ENCODE measurements around the gene ARHGAP24. TPM values are rescaled to one million over a fixed set of nuclear protein-coding genes. Genes with fewer than 3 reads are reported as not detected.

Gene ARHGAP24
- total RNA-seq, 2 experiments from 2014 or later: 0.30 to 0.53 TPM

DNA sequence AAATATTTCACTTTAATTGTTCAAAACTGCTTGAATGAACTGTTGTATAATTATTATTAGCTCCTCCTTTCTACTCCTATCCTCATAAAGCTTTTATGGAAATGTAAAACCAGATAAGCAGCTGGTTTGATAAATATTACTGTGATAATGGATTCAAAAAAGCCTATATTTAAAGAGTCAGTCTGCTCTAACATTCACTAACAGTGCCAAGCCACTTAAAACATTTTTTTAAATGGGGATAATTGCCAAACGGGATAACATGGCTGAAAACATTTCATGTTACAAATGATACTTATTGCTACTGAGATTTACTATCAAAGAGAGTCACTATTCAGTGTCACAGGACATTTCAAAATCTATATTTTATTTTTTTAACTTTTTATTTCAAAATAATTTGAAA is 17.4 kb downstream of the ARHGAP24 start:
- ChIA-PET POLR2A (no interaction called here), CTCF (no interaction called here)
- TF ChIP-seq, protein P1, sequence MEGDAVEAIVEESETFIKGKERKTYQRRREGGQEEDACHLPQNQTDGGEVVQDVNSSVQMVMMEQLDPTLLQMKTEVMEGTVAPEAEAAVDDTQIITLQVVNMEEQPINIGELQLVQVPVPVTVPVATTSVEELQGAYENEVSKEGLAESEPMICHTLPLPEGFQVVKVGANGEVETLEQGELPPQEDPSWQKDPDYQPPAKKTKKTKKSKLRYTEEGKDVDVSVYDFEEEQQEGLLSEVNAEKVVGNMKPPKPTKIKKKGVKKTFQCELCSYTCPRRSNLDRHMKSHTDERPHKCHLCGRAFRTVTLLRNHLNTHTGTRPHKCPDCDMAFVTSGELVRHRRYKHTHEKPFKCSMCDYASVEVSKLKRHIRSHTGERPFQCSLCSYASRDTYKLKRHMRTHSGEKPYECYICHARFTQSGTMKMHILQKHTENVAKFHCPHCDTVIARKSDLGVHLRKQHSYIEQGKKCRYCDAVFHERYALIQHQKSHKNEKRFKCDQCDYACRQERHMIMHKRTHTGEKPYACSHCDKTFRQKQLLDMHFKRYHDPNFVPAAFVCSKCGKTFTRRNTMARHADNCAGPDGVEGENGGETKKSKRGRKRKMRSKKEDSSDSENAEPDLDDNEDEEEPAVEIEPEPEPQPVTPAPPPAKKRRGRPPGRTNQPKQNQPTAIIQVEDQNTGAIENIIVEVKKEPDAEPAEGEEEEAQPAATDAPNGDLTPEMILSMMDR (IDR thresholded peaks at IDR 0.05): no peak
- no peak for ATAC-seq (ENCODE audit: poor library complexity)
- Histone ChIP-seq H3K27me3 (ENCODE audit: control insufficient read depth in 1 of 2, insufficient read depth in 2 of 2, low read length in 2 of 2) (no peaks in the 10 kb centered on the region), H3K4me3 (ENCODE audit: low read length) (no peak overlapping the region), H3K27ac (ENCODE audit: low read depth in 1 of 2, low read length in 2 of 2) (no peak overlapping the region), H3K4me1 (ENCODE audit: insufficient read depth, low read length) (no peaks in the 10 kb centered on the region), H3K9me3 (ENCODE audit: control insufficient read depth in 1 of 2, insufficient read depth in 1 of 2, low read length in 2 of 2) (peaks cover 0 to 12% of the 10 kb centered on the region in 2 experiments), H3K36me3 (ENCODE audit: insufficient read depth, low read length) (no peaks in the 10 kb centered on the region)
- intact Hi-C loops (cut with DNase I, micrococcal nuclease): no loop called here
- Mint-ChIP-seq H3K36me3 (ENCODE audit: low read depth) (no peaks in the 10 kb centered on the region), H3K4me1 (ENCODE audit: low read depth) (no peaks in the 10 kb centered on the region), H3K27me3 (no peaks in the 10 kb centered on the region), H3K27ac (no peak overlapping the region), H3K4me3 (no peak overlapping the region), H3K9me3 (peaks cover 3% of the 10 kb centered on the region)
- DNase-seq: no peak

DNA sequence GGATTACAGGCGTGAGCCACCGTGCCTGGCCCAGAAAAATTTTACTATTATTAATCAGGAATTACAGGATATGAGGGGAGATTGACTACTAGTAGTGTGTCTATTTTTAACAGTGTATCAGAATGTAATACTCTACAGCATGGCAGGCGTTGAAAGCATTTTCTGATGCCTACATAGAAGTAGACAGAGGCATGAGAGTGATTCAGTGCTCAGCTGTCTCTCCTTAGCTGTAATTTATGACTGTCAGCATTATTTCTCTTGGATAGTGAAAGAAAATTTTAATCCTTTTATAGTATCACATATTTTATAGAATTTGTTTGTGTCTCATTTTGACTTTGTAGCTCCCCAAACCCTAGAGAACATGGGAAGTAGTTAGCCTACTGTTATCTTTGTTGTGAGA is 20.7 kb downstream of the ARHGAP24 start:
- ChIA-PET POLR2A (no interaction called here), CTCF (no interaction called here)
- Histone ChIP-seq H3K27ac (ENCODE audit: low read depth in 1 of 2, low read length in 2 of 2) (no peak overlapping the region), H3K4me3 (ENCODE audit: low read length) (no peak overlapping the region), H3K4me1 (ENCODE audit: insufficient read depth, low read length) (no peaks in the 10 kb centered on the region), H3K9me3 (ENCODE audit: control insufficient read depth in 1 of 2, insufficient read depth in 1 of 2, low read length in 2 of 2) (peaks cover 0 to 12% of the 10 kb centered on the region in 2 experiments), H3K36me3 (ENCODE audit: insufficient read depth, low read length) (no peaks in the 10 kb centered on the region), H3K27me3 (ENCODE audit: control insufficient read depth in 1 of 2, insufficient read depth in 2 of 2, low read length in 2 of 2) (no peaks in the 10 kb centered on the region)
- intact Hi-C loops (cut with DNase I, micrococcal nuclease): no loop called here
- Mint-ChIP-seq H3K27ac (no peak overlapping the region), H3K4me1 (ENCODE audit: low read depth) (no peaks in the 10 kb centered on the region), H3K36me3 (ENCODE audit: low read depth) (no peaks in the 10 kb centered on the region), H3K9me3 (no peaks in the 10 kb centered on the region), H3K4me3 (no peak overlapping the region), H3K27me3 (no peaks in the 10 kb centered on the region)
- DNase-seq (no peak), ATAC-seq (ENCODE audit: poor library complexity) (no peak)
- TF ChIP-seq, protein P1 (IDR thresholded peaks at IDR 0.05): no peak

DNA sequence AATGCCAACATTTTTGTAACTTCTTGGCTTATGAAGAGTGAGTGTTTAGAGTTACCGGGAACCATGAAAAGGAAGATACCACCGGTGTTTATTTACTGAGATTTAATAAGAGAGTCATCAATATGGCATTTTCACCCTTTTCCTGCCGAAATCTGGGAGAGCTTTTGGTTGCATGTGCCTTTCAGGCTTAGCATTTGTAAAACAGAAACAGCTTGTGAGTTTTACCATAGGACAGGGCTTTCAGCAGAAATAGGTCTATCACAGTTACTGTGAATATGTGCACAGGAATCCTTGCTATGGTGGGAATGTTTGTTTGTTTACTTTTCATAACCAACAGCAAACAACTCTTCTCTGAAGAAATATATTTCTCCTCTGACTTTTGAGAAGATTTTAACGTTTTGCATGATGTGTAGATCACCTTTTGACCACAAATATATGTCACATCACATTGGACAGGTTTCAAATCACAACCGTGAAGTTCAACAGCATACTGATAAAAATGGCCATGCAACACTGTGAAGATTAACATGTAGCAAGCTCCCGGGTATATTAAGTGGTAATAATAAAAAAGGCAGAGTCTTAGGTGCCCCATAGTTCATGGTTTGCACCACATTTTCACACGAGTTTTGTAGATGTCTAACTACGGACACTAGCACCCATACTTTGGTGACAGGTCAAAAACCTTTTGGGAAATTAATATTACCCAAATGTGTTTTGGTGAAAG is 21.3 kb downstream of the ARHGAP24 start:
- no peaks in the 10 kb centered on the region for H3K27me3 ChIP-seq (ENCODE audit: control insufficient read depth in 1 of 2, insufficient read depth in 2 of 2, low read length in 2 of 2)
- H3K4me3 ChIP-seq (ENCODE audit: low read length): no peak overlapping the region
- H3K27me3 Mint-ChIP-seq: no peaks in the 10 kb centered on the region
- H3K4me3 Mint-ChIP-seq: no peak overlapping the region
- DNase-seq: no peak
- no peak overlapping the region for H3K27ac ChIP-seq (ENCODE audit: low read depth in 1 of 2, low read length in 2 of 2)
- no peak for ATAC-seq (ENCODE audit: poor library complexity)
- no peaks in the 10 kb centered on the region for H3K36me3 ChIP-seq (ENCODE audit: insufficient read depth, low read length)
- no peaks in the 10 kb centered on the region for H3K4me1 ChIP-seq (ENCODE audit: insufficient read depth, low read length)
- H3K36me3 Mint-ChIP-seq (ENCODE audit: low read depth): no peaks in the 10 kb centered on the region
- intact Hi-C loops (cut with DNase I, micrococcal nuclease): no loop called here
- TF ChIP-seq, protein P1 (IDR thresholded peaks at IDR 0.05): no peak
- no peaks in the 10 kb centered on the region for H3K9me3 Mint-ChIP-seq
- no peak overlapping the region for H3K27ac Mint-ChIP-seq
- ChIA-PET CTCF (no interaction called here), POLR2A (no interaction called here)
- H3K4me1 Mint-ChIP-seq (ENCODE audit: low read depth): no peaks in the 10 kb centered on the region
- H3K9me3 ChIP-seq (ENCODE audit: control insufficient read depth in 1 of 2, insufficient read depth in 1 of 2, low read length in 2 of 2): peaks cover 0 to 12% of the 10 kb centered on the region in 2 experiments

Measured in CD4-positive, alpha-beta T cell (primary cell).